Sigmoid colon (tissue), 7 donors: ENCODE results near the gene SYT11. TPM values are rescaled to one million over a fixed set of nuclear protein-coding genes. Genes with fewer than 3 reads are reported as not detected.
A peak's percentile ranks its signal among the peaks of the same experiment; 100 is the strongest.

Experiments
- DNase-seq: peaks from one replicate; pipeline ENCODE4 v3.0.0-alpha.2; 2019
- H3K27ac ChIP-seq, 4 donors: fragments of 200-600 bp; sonication (generic); one replicate each; pipeline ENCODE4 v1.5.1; 2016 to 2019; ENCODE audit warnings: mild to moderate bottlenecking in 1 of 4
- H3K27me3 ChIP-seq, 3 donors: fragments of 200-600 bp; sonication (generic); one replicate each; pipeline ENCODE4 v1.5.1; 2019; ENCODE audit warnings: mild to moderate bottlenecking in 1 of 3
- H3K36me3 ChIP-seq, 4 donors: fragments of 200-600 bp; sonication (generic); one replicate each; pipeline ENCODE4 v1.5.1; 2016 to 2019
- H3K4me1 ChIP-seq, 4 donors: fragments of 200-600 bp; sonication (generic); one replicate each; pipeline ENCODE4 v1.5.1; 2017 to 2019
- H3K4me3 ChIP-seq, 4 donors: fragments of 200-600 bp; sonication (generic); one replicate each; pipeline ENCODE4 v1.5.1; 2017 to 2019; ENCODE audit warnings: mild to moderate bottlenecking in 2 of 4, moderate library complexity in 1 of 4
- H3K9me3 ChIP-seq, 4 donors: fragments of 200-600 bp in 3 of 4; sonication (generic) in 3 of 4; one replicate each; pipeline versions ENCODE4 v1.5.1 to v1.6.1; 2013 to 2019
- CTCF ChIP-seq, 4 experiments: fragments of 450-650 bp in 3 of 4; fragments of 200-600 bp in 1 of 4; IDR thresholded peaks; one replicate each; pipeline ENCODE4 v1.5.1; 2016 to 2019; ENCODE audit warnings: antibody characterized with exemption in 4 of 4, mild to moderate bottlenecking in 3 of 4, moderate library complexity in 2 of 4
- EP300 ChIP-seq, 4 donors: sonication (generic); formaldehyde crosslinking; IDR thresholded peaks; one replicate each; pipeline ENCODE4 v1.6.1; 2017; ENCODE audit warnings: antibody characterized with exemption in 4 of 4
- POLR2A ChIP-seq, 2 donors: fragments of 450-650 bp; IDR thresholded peaks; one replicate each; pipeline ENCODE4 v1.6.1; 2016; ENCODE audit warnings: antibody characterized with exemption in 2 of 2, mild to moderate bottlenecking in 2 of 2, moderate library complexity in 2 of 2
- POLR2AphosphoS5 ChIP-seq, 4 donors: sonication (generic); formaldehyde crosslinking; IDR thresholded peaks; one replicate each; pipeline ENCODE4 v1.6.1; 2017; ENCODE audit warnings: antibody characterized with exemption in 4 of 4
- WGBS, 2 donors: extraction: QIAGEN DNeasy Blood & Tissue Kit; methylation state at CpG; one replicate each; pipeline ENCODE4 v1.1.7; 2013; 5-methylcytosine and 5-hydroxymethylcytosine counted together
- intact Hi-C: fragments of 100-400 bp; cut with DNase I; formaldehyde crosslinking; loops from one replicate; pipeline ENCODE4 v1.15.1; 2023
- polyA plus RNA-seq, 3 donors: library from polyadenylated mRNA; stranded (reverse); fragments of 200-250 nt; gene quantifications; one replicate each; pipeline ENCODE4 v1.2.3, GENCODE V29; 2013
- total RNA-seq, 4 donors: library from RNA; depleted of rRNA; stranded (reverse); fragments of >200 nt; gene quantifications; one replicate each; pipeline ENCODE4 v1.1.0, GENCODE V29; 2016
- donor health status: healthy with polysubstance abuse.
- donor health status: Bipolar disorder and iron deficiency.
- donor health status: healthy.

SYT11 gene
- total and polyA plus RNA-seq, 7 donors, result under 0.01 to 29.1 (median 14.0) TPM

DNA sequence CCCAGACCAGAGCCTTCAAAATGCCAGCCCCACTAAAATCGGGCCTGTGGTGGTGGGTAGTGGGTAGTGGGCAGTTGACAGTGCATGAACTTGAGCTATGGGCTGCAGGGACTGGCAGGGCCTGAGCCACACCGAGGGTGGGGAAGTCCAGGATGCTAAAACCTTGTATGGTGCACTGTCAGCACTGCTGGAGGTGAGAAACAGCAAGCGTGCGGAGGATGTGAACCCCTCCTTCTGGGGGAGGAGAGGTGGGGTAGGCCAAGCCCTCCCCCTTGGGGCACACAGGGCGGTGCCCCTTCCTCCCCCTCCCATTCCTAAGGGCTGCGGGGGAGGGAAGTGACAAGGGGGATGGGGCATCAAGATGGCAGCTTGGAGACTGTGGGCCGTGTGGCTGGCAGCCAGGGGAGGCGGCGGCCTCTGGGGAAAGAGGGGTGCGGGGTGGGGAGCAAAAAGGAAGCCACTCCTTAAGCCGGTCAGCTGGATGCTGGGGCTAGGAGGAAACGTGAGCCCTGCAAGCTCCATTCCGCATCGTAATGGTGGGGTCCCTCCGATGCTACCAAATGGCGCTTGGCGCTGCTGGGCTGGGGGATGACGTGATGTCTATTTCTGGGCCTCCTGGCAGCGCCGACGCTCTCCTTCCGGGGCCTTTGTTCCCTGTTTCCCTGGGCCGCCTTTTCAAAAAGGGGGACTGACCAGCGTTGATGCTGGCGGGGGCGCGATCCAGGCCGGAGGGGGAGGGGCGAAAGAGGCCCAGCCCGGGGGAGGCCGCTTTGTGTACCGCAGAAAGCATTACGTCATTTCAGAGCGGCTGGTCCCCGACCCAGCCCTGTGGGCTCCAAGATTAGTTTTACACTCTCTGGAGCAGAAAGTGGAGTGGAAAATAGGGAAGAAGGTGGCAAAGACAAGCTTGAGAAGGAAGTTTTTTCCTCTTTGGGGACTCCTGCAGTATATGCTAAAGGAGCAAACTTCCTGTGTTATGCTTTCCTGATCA is 809 bp downstream of the SYT11 start:
- H3K4me3 ChIP-seq, result peak overlapping the region; percentile 37 to 52 (median 48)
- H3K36me3 ChIP-seq, result no peaks in the 10 kb centered on the region
- DNase-seq, result peak; percentile 91
- TF ChIP-seq EP300 (IDR thresholded peaks at IDR 0.05) (no peak), POLR2AphosphoS5 (IDR thresholded peaks at IDR 0.05) (peak; percentile 11 to 64 (median 53))
- H3K4me1 ChIP-seq, result peaks cover 0 to 34% (median 28%) of the 10 kb centered on the region in 4 donors
- no peaks in the 10 kb centered on the region for H3K9me3 ChIP-seq
- peak overlapping the region; percentile 86 to 95 (median 88) for H3K27ac ChIP-seq
- intact Hi-C loops, result loop anchor here (2.0 to 10.0 kb wide), 3 partner anchors 123 to 593 kb away; no protein-coding TSS in a partner anchor
- WGBS, 2 donors, result 4 to 9% methylated on average over 35 of the region's 35 CpGs
- H3K27me3 ChIP-seq, result no peaks in the 10 kb centered on the region

GRCh38 chr1:155860970-155861510 is 1.7 kb downstream of the SYT11 start:
- Histone ChIP-seq H3K9me3 (no peaks in the 10 kb centered on the region), H3K36me3 (no peaks in the 10 kb centered on the region), H3K27ac (peak overlapping the region; percentile 86 to 95 (median 88)), H3K4me1 (peaks cover 0 to 30% (median 25%) of the 10 kb centered on the region in 4 donors), H3K27me3 (no peaks in the 10 kb centered on the region), H3K4me3 (peak overlapping the region in 3 of 4 donors; percentile 48 to 52 (median 49))
- 77 to 81% methylated on average over 2 of the region's 2 CpGs for WGBS, 2 donors
- TF ChIP-seq POLR2AphosphoS5 (IDR thresholded peaks at IDR 0.05) (no peak), EP300 (IDR thresholded peaks at IDR 0.05) (no peak), POLR2A (IDR thresholded peaks at IDR 0.05) (no peak), CTCF (IDR thresholded peaks at IDR 0.05) (no peak)
- DNase-seq, result no peak
- intact Hi-C loops, result loop anchor here (2.0 kb wide), 1 partner anchor 122 kb away; no protein-coding TSS in a partner anchor

DNA sequence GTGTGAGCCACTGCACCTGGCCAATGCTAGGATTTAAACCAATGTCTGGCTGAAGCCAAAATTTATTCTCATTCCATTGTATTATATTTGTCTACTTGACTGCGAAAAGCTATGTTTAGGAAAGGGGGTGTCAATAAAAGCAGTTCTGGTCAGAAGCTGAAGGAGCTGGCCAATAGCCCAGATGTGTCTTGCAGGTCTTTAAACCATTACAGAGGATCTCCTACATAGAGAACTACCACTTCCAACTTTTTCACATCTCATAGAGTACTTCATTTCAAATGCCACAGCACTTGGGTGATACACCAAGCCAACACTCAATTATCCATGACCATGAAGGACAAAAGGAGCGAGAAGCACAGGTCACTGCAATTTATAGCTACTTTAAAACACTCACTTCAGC is 2.5 kb downstream of the SYT11 start:
- Histone ChIP-seq H3K36me3 (no peaks in the 10 kb centered on the region), H3K27me3 (no peaks in the 10 kb centered on the region), H3K27ac (peak overlapping the region in 2 of 4 donors; percentile 86 to 90), H3K4me1 (peaks cover 0 to 23% (median 19%) of the 10 kb centered on the region in 4 donors), H3K9me3 (no peaks in the 10 kb centered on the region), H3K4me3 (no peak overlapping the region)
- 82 to 95% methylated on average over 2 of the region's 2 CpGs for WGBS, 2 donors
- intact Hi-C loops, result loop anchor here (2.0 kb wide), 1 partner anchor 121 kb away; no protein-coding TSS in a partner anchor
- TF ChIP-seq EP300 (IDR thresholded peaks at IDR 0.05) (no peak), POLR2AphosphoS5 (IDR thresholded peaks at IDR 0.05) (no peak), POLR2A (IDR thresholded peaks at IDR 0.05) (no peak), CTCF (IDR thresholded peaks at IDR 0.05) (no peak)
- DNase-seq, result no peak

DNA sequence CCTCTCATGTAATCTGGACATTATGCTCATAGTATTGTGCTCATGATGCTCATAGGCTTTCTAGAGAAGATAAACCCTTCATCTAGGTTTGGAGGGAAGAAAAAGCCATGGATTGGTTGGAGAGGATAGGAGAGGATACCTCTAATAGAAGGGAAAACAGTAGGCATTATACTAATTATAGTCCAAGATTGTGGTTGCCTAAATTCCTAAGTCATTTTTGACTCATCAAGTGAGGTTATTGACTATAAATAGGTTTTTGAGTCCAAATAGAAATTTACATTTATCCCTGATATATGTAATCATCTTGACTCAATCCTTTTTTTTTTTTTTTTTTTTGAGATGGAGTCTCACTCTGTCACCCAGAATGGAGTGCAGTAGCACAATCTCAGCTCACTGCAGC is 5.0 kb downstream of the SYT11 start:
- TF ChIP-seq POLR2A (IDR thresholded peaks at IDR 0.05), result no peak
- TF ChIP-seq POLR2AphosphoS5 (IDR thresholded peaks at IDR 0.05), result no peak
- TF ChIP-seq CTCF (IDR thresholded peaks at IDR 0.05), result no peak
- TF ChIP-seq EP300 (IDR thresholded peaks at IDR 0.05), result no peak
- Histone ChIP-seq H3K27me3 (no peaks in the 10 kb centered on the region), H3K36me3 (no peaks in the 10 kb centered on the region), H3K4me1 (peaks cover 0 to 16% (median 13%) of the 10 kb centered on the region in 4 donors), H3K9me3 (no peaks in the 10 kb centered on the region), H3K4me3 (no peak overlapping the region), H3K27ac (no peak overlapping the region)
- DNase-seq, result no peak
- intact Hi-C loops, result no loop called here

DNA sequence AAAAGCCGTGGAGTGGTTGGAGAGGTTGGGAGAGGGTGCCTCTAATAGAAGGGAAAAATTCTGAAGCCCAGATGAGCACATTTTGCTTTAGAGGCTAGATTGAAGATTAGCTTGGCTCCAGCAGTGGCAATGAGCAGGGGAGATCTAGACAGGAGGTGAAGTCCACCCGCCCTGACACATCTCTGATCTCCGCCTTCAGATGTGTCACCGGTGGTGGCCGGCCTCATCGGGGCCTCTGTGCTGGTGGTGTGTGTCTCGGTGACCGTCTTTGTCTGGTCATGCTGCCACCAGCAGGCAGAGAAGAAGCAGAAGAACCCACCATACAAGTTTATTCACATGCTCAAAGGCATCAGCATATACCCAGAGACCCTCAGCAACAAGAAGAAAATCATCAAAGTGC is 8.4 kb downstream of the SYT11 start:
- DNase-seq, result no peak
- H3K27me3 ChIP-seq, result no peaks in the 10 kb centered on the region
- H3K4me1 ChIP-seq, result peaks cover 0 to 6% (median 0%) of the 10 kb centered on the region in 4 donors
- H3K27ac ChIP-seq, result no peak overlapping the region
- 95 to 97% methylated on average over 8 of the region's 8 CpGs for WGBS, 2 donors
- no peaks in the 10 kb centered on the region for H3K9me3 ChIP-seq
- TF ChIP-seq POLR2A (IDR thresholded peaks at IDR 0.05), result no peak
- TF ChIP-seq EP300 (IDR thresholded peaks at IDR 0.05), result no peak
- H3K4me3 ChIP-seq, result no peak overlapping the region
- intact Hi-C loops, result no loop called here
- H3K36me3 ChIP-seq, result peaks cover 0 to 5% (median 0%) of the 10 kb centered on the region in 4 donors
